Lower leg skin (tissue), 3 donors: Measurements from ENCODE around the gene TMCC2.

Source experiments
- CTCF ChIP-seq, 3 donors: fragments of 450-650 bp; IDR thresholded peaks; one replicate each; pipeline ENCODE4 v1.5.1; 2016; ENCODE audit warnings: antibody characterized with exemption in 3 of 3, mild to moderate bottlenecking in 3 of 3, moderate library complexity in 2 of 3
- POLR2A ChIP-seq, 2 donors: fragments of 450-650 bp; IDR thresholded peaks; one replicate each; pipeline ENCODE4 v1.6.1; 2016 to 2017; ENCODE audit warnings: antibody characterized with exemption in 2 of 2, mild to moderate bottlenecking in 1 of 2, moderate library complexity in 1 of 2

- TF ChIP-seq CTCF (IDR thresholded peaks at IDR 0.05) (no peak), POLR2A (IDR thresholded peaks at IDR 0.05) (no peak)
Measured at GRCh38 chr1:205179842-205180241, 47.9 kb upstream of the TMCC2 start.
